ENCODE results near the gene KCNJ4. TPM values are rescaled to one million over a fixed set of nuclear protein-coding genes. Genes with fewer than 3 reads are reported as not detected.

KCNJ4 gene
- total RNA-seq, 1 experiment from 2014 or later, result not detected

DNA sequence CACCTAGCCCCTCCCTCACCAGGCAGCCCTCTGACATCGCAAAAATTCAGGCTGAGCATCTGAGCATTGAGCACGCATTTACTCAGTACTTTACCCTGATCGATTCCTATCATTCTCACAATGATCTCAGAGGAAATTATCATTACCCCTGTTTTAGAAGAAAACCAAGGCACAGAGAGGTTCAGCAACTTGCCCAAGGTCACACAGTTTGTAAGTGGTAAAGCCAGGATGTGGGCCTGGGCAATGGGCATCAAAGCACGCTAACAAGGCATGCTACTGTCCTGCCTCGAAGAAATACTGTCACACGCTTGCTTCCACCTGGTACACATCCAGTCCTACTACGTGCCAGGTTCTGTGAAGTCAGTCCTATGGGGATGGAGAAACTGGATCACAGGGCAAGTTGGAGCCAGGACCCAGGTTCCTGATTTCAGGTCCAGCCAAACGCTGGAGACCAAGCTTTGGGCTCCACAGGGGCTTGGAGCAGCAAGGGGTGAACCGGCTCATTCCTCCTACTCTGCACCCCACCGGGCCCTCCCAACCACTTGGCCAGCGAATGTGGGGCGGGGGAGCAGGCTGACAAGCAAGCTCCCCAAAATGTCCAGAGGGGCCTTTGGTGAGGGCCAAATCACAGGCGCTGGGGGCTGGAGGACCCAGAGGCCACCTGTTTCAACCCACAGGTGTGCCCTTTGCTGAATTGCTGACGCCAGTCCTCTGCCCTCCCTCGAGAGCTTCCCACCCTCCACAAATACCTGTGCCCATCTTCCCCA, 18.2 kb downstream of the KCNJ4 start:
- intact Hi-C loops (cut with micrococcal nuclease), result no loop called here
- Histone ChIP-seq H3K27ac (ENCODE audit: low read length) (no peak overlapping the region), H2AFZ (ENCODE audit: low read length) (no peak overlapping the region), H3K27me3 (ENCODE audit: low read length) (no peaks in the 10 kb centered on the region), H3K9ac (ENCODE audit: low read length) (no peak overlapping the region), H3K9me3 (ENCODE audit: low read length) (no peaks in the 10 kb centered on the region), H3F3A (ENCODE audit: low read length, unreplicated experiment) (no peaks in the 10 kb centered on the region), H3K4me3 (ENCODE audit: low read length) (no peak overlapping the region), H3K4me2 (ENCODE audit: low read length) (no peak overlapping the region), H3K36me3 (ENCODE audit: low read depth, low read length) (no peaks in the 10 kb centered on the region), H4K20me1 (ENCODE audit: low read length) (no peaks in the 10 kb centered on the region), H3K4me1 (ENCODE audit: insufficient read depth, low read length) (no peaks in the 10 kb centered on the region), H3K9me2 (replicated peaks; ENCODE audit: low read length) (no peaks in the 10 kb centered on the region), H3K79me2 (ENCODE audit: low read length) (no peaks in the 10 kb centered on the region)
- POLR2A ChIA-PET (ENCODE audit: unreplicated experiment), result no interaction called here
- no peak for ATAC-seq
- BruUV-seq (replicated peaks), result no TSS peak
- TF ChIP-seq, protein P1, sequence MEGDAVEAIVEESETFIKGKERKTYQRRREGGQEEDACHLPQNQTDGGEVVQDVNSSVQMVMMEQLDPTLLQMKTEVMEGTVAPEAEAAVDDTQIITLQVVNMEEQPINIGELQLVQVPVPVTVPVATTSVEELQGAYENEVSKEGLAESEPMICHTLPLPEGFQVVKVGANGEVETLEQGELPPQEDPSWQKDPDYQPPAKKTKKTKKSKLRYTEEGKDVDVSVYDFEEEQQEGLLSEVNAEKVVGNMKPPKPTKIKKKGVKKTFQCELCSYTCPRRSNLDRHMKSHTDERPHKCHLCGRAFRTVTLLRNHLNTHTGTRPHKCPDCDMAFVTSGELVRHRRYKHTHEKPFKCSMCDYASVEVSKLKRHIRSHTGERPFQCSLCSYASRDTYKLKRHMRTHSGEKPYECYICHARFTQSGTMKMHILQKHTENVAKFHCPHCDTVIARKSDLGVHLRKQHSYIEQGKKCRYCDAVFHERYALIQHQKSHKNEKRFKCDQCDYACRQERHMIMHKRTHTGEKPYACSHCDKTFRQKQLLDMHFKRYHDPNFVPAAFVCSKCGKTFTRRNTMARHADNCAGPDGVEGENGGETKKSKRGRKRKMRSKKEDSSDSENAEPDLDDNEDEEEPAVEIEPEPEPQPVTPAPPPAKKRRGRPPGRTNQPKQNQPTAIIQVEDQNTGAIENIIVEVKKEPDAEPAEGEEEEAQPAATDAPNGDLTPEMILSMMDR (conservative IDR thresholded peaks at IDR 0.05; ENCODE audit: low read depth, low read length), result no peak
- no peak for TF ChIP-seq EZH2 (IDR thresholded peaks at IDR 0.05; ENCODE audit: low read length, unreplicated experiment)
- no peak for TF ChIP-seq EZH2phosphoT487 (IDR thresholded peaks at IDR 0.05; ENCODE audit: borderline replicate concordance, low read length)
- no peak for DNase-seq
- CTCF ChIA-PET, result no interaction called here

DNA sequence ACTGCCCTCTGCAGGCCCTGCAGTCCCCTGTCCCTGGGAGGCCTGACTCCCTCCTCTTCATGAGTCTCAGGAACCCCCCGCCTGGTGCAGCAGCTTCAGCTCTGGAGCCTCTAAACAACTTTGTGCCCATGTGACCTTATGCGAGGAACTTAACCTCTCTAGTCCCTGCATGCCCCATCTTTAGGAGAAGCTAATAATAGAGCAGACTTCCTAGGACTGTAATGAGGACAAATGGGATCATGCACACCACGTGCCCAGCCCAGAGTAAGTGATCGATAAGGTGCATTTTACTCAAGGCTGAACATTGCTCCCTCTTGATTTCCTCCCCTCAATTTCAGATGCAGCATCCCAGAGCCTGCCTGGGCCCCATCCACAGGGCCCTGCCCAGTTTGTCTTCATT, 19.0 kb downstream of the KCNJ4 start:
- Histone ChIP-seq H3K79me2 (ENCODE audit: low read length) (no peaks in the 10 kb centered on the region), H3K4me1 (ENCODE audit: insufficient read depth, low read length) (no peaks in the 10 kb centered on the region), H3K36me3 (ENCODE audit: low read depth, low read length) (no peaks in the 10 kb centered on the region), H3K9ac (ENCODE audit: low read length) (no peak overlapping the region), H2AFZ (ENCODE audit: low read length) (no peak overlapping the region), H3K27ac (ENCODE audit: low read length) (no peak overlapping the region), H3K9me2 (replicated peaks; ENCODE audit: low read length) (no peaks in the 10 kb centered on the region), H3K27me3 (ENCODE audit: low read length) (no peaks in the 10 kb centered on the region), H3K9me3 (ENCODE audit: low read length) (no peaks in the 10 kb centered on the region), H3K4me3 (ENCODE audit: low read length) (no peak overlapping the region), H3K4me2 (ENCODE audit: low read length) (no peak overlapping the region), H3F3A (ENCODE audit: low read length, unreplicated experiment) (no peaks in the 10 kb centered on the region), H4K20me1 (ENCODE audit: low read length) (no peaks in the 10 kb centered on the region)
- BruUV-seq (replicated peaks), result no TSS peak
- intact Hi-C loops (cut with micrococcal nuclease), result no loop called here
- CTCF ChIA-PET, result no interaction called here
- no peak for DNase-seq
- ATAC-seq, result no peak
- TF ChIP-seq EZH2phosphoT487 (IDR thresholded peaks at IDR 0.05; ENCODE audit: borderline replicate concordance, low read length) (no peak), EZH2 (IDR thresholded peaks at IDR 0.05; ENCODE audit: low read length, unreplicated experiment) (no peak)
- TF ChIP-seq, protein P1 (conservative IDR thresholded peaks at IDR 0.05; ENCODE audit: low read depth, low read length), result no peak
- POLR2A ChIA-PET (ENCODE audit: unreplicated experiment), result no interaction called here

DNA sequence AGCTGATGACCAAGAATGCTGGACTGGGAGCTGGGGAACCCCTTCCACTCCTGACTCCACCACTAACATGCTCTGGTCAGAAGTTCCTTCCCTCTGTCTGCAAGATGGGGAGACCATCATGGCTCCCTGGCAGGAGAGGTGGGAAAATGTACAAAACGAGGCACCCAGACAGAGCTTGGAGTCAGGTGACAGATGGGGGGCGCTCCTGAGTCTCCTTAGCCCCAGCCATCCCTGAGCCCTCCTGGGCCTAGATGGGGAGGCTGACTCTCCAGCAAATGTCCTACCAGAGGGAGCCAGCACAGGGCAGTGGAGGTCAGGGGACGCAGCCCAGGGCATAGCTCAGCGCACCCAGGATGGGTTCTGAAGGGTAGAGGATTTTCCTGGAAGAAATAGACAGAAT, 20.0 kb downstream of the KCNJ4 start:
- POLR2A ChIA-PET (ENCODE audit: unreplicated experiment), result no interaction called here
- ATAC-seq, result no peak

More for the DNA sequence above, 20.0 kb downstream of the KCNJ4 start:
- no peaks in the 10 kb centered on the region for H3K27me3 ChIP-seq (ENCODE audit: low read length)
- BruUV-seq (replicated peaks), result no TSS peak
- no peaks in the 10 kb centered on the region for H3K79me2 ChIP-seq (ENCODE audit: low read length)
- intact Hi-C loops (cut with micrococcal nuclease), result no loop called here
- H3K9me3 ChIP-seq (ENCODE audit: low read length), result no peaks in the 10 kb centered on the region
- H3K36me3 ChIP-seq (ENCODE audit: low read depth, low read length), result no peaks in the 10 kb centered on the region
- TF ChIP-seq EZH2 (IDR thresholded peaks at IDR 0.05; ENCODE audit: low read length, unreplicated experiment), result no peak
- TF ChIP-seq EZH2phosphoT487 (IDR thresholded peaks at IDR 0.05; ENCODE audit: borderline replicate concordance, low read length), result no peak
- TF ChIP-seq, protein P1 (conservative IDR thresholded peaks at IDR 0.05; ENCODE audit: low read depth, low read length), result peak; percentile 10; the same call in 1 of the 2 replicates
- no peaks in the 10 kb centered on the region for H4K20me1 ChIP-seq (ENCODE audit: low read length)
- DNase-seq, result no peak
- no peaks in the 10 kb centered on the region for H3K4me1 ChIP-seq (ENCODE audit: insufficient read depth, low read length)
- no peak overlapping the region for H2AFZ ChIP-seq (ENCODE audit: low read length)
- H3K27ac ChIP-seq (ENCODE audit: low read length), result no peak overlapping the region
- no peaks in the 10 kb centered on the region for H3K9me2 ChIP-seq (replicated peaks; ENCODE audit: low read length)
- CTCF ChIA-PET, result no interaction called here
- H3K9ac ChIP-seq (ENCODE audit: low read length), result no peak overlapping the region
- H3K4me3 ChIP-seq (ENCODE audit: low read length), result no peak overlapping the region
- no peak overlapping the region for H3K4me2 ChIP-seq (ENCODE audit: low read length)
- H3F3A ChIP-seq (ENCODE audit: low read length, unreplicated experiment), result no peaks in the 10 kb centered on the region
